ENCODE measurements around the gene ZNF808.
"Not testable (repeated sequence)": the region's sequence is repeated elsewhere in the genome, so short reads cannot be mapped to it uniquely, and the experiment has no call there.

GRCh38 chr19:52569638-52569999 is 42.2 kb downstream of the ZNF808 start:
- TF ChIP-seq MAZ (IDR thresholded peaks at IDR 0.05; ENCODE audit: borderline replicate concordance, low read depth, low read length); MXI1 (IDR thresholded peaks at IDR 0.05; ENCODE audit: borderline replicate concordance, low read depth, low read length); RAD21 (IDR thresholded peaks at IDR 0.05; ENCODE audit: low read length); POLR2A (IDR thresholded peaks at IDR 0.05; ENCODE audit: low read depth, low read length); RCOR1 (IDR thresholded peaks at IDR 0.05; ENCODE audit: insufficient replicate concordance, low read length): not testable (repeated sequence)
- TF ChIP-seq, protein P1, sequence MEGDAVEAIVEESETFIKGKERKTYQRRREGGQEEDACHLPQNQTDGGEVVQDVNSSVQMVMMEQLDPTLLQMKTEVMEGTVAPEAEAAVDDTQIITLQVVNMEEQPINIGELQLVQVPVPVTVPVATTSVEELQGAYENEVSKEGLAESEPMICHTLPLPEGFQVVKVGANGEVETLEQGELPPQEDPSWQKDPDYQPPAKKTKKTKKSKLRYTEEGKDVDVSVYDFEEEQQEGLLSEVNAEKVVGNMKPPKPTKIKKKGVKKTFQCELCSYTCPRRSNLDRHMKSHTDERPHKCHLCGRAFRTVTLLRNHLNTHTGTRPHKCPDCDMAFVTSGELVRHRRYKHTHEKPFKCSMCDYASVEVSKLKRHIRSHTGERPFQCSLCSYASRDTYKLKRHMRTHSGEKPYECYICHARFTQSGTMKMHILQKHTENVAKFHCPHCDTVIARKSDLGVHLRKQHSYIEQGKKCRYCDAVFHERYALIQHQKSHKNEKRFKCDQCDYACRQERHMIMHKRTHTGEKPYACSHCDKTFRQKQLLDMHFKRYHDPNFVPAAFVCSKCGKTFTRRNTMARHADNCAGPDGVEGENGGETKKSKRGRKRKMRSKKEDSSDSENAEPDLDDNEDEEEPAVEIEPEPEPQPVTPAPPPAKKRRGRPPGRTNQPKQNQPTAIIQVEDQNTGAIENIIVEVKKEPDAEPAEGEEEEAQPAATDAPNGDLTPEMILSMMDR (conservative IDR thresholded peaks at IDR 0.05; ENCODE audit: low read depth, low read length), result not testable (repeated sequence)
- TF ChIP-seq, protein P2, sequence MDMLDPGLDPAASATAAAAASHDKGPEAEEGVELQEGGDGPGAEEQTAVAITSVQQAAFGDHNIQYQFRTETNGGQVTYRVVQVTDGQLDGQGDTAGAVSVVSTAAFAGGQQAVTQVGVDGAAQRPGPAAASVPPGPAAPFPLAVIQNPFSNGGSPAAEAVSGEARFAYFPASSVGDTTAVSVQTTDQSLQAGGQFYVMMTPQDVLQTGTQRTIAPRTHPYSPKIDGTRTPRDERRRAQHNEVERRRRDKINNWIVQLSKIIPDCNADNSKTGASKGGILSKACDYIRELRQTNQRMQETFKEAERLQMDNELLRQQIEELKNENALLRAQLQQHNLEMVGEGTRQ (IDR thresholded peaks at IDR 0.05; ENCODE audit: low read depth, low read length), result not testable (repeated sequence)

Data from IMR-90 (cell line).